Spinal cord (tissue), 10 donors: ENCODE data around the gene CATSPERD. TPM values are rescaled to one million over a fixed set of nuclear protein-coding genes. Genes with fewer than 3 reads are reported as not detected.

Experiments
- DNase-seq, 6 donors: peaks; one replicate each; pipeline versions ENCODE4 v3.0.0 to v3.0.0-alpha.2; 2013 to 2015; ENCODE audit warnings: low spot score in 6 of 6, low read depth in 4 of 6
- H3K27ac ChIP-seq: one replicate; pipeline ENCODE4 v1.5.1; 2013; ENCODE audit warnings: low read depth, low read length, control low read depth
- H3K27me3 ChIP-seq: one replicate; pipeline ENCODE4 v1.6.1; 2013; ENCODE audit warnings: low read length; ENCODE audit not compliant: control insufficient read depth, insufficient read depth
- H3K36me3 ChIP-seq: one replicate; pipeline ENCODE4 v1.6.1; 2013; ENCODE audit warnings: low read length; ENCODE audit not compliant: control insufficient read depth, insufficient read depth
- H3K4me1 ChIP-seq: one replicate; pipeline ENCODE4 v1.6.1; 2013; ENCODE audit warnings: low read length; ENCODE audit not compliant: control insufficient read depth, insufficient read depth
- H3K4me3 ChIP-seq: one replicate; pipeline ENCODE4 v1.5.1; 2013; ENCODE audit warnings: low read depth, low read length, control low read depth
- H3K9me3 ChIP-seq: one replicate; pipeline ENCODE4 v1.6.1; 2013; ENCODE audit warnings: low read length; ENCODE audit not compliant: control insufficient read depth, insufficient read depth
- WGBS: methylation state at CpG from one replicate; pipeline ENCODE4 v1.1.5; 2013; ENCODE audit warnings: missing lambda C conversion rate; ENCODE audit not compliant: insufficient coverage; 5-methylcytosine and 5-hydroxymethylcytosine counted together
- polyA plus RNA-seq, 2 donors: library from polyadenylated mRNA; unstranded; fragments of 120-200 nt; gene quantifications; one replicate each; pipeline ENCODE4 v1.2.1, GENCODE V29; 2013; ENCODE audit not compliant: insufficient read length in 2 of 2
- total RNA-seq, 2 donors: library from RNA; depleted of rRNA in 1 of 2; stranded (reverse); fragments of 120-200 nt in 1 of 2; fragments of >200 nt in 1 of 2; gene quantifications; one replicate each; pipeline versions ENCODE4 v1.2.3 to v1.2.4, GENCODE V29; 2013 to 2014
- donor health status: healthy.

CATSPERD gene
- total and polyA plus RNA-seq, 4 donors = 0.59 to 3.6 (median 2.8) TPM; not detected in 1

GRCh38 chr19:5792224-5792623, 71.8 kb downstream of the CATSPERD start:
- Histone ChIP-seq H3K27ac (no peak overlapping the region), H3K9me3 (no peaks in the 10 kb centered on the region), H3K27me3 (no peaks in the 10 kb centered on the region), H3K4me3 (no peak overlapping the region), H3K4me1 (peaks cover 21% of the 10 kb centered on the region), H3K36me3 (peaks cover 29% of the 10 kb centered on the region)
- 98% methylated on average over 12 of the region's 18 CpGs for WGBS
- DNase-seq = no peak

- Histone ChIP-seq H3K4me1 (peaks cover 21% of the 10 kb centered on the region), H3K36me3 (peaks cover 19% of the 10 kb centered on the region), H3K9me3 (no peaks in the 10 kb centered on the region), H3K4me3 (no peak overlapping the region), H3K27ac (no peak overlapping the region), H3K27me3 (no peaks in the 10 kb centered on the region)
- no peak for DNase-seq
- WGBS = 88% methylated on average over 2 of the region's 3 CpGs
These were observed 72.8 kb downstream of the CATSPERD start for GRCh38 chr19:5793188-5793587.

- no peaks in the 10 kb centered on the region for H3K36me3 ChIP-seq
- no peak overlapping the region for H3K27ac ChIP-seq
- no peaks in the 10 kb centered on the region for H3K9me3 ChIP-seq
- H3K27me3 ChIP-seq = no peaks in the 10 kb centered on the region
- H3K4me1 ChIP-seq = peaks cover 21% of the 10 kb centered on the region
- 100% methylated on average over 1 of the region's 7 CpGs for WGBS
- no peak overlapping the region for H3K4me3 ChIP-seq
- no peak for DNase-seq
These were observed 75.0 kb downstream of the CATSPERD start for GRCh38 chr19:5795382-5795919.

GRCh38 chr19:5798244-5798643, 77.8 kb downstream of the CATSPERD start:
- no peak overlapping the region for H3K4me3 ChIP-seq

GRCh38 chr19:5799247-5800241, 79.1 kb downstream of the CATSPERD start:
- Histone ChIP-seq H3K4me3 (no peak overlapping the region), H3K27ac (no peak overlapping the region), H3K9me3 (no peaks in the 10 kb centered on the region), H3K4me1 (peaks cover 31% of the 10 kb centered on the region), H3K27me3 (peaks cover 21% of the 10 kb centered on the region), H3K36me3 (no peaks in the 10 kb centered on the region)
- peak in 1 of 6 donors; percentile 38 for DNase-seq
- 58% methylated on average over 33 of the region's 37 CpGs for WGBS

More at GRCh38 chr19:5798244-5798643, 77.8 kb downstream of the CATSPERD start:
- Histone ChIP-seq H3K4me1 (peaks cover 23% of the 10 kb centered on the region), H3K27ac (no peak overlapping the region), H3K27me3 (peaks cover 8% of the 10 kb centered on the region), H3K36me3 (no peaks in the 10 kb centered on the region), H3K9me3 (no peaks in the 10 kb centered on the region)
- DNase-seq = no peak
- WGBS = 100% methylated on average over 1 of the region's 8 CpGs

GRCh38 chr19:5800361-5801270, 80.2 kb downstream of the CATSPERD start:
- 86% methylated on average over 12 of the region's 17 CpGs for WGBS
- Histone ChIP-seq H3K9me3 (no peaks in the 10 kb centered on the region), H3K27ac (no peak overlapping the region), H3K4me1 (peaks cover 36% of the 10 kb centered on the region), H3K4me3 (no peak overlapping the region), H3K36me3 (no peaks in the 10 kb centered on the region), H3K27me3 (peaks cover 27% of the 10 kb centered on the region)
- no peak for DNase-seq

- H3K9me3 ChIP-seq = no peaks in the 10 kb centered on the region
- peaks cover 41% of the 10 kb centered on the region for H3K4me1 ChIP-seq
- peaks cover 37% of the 10 kb centered on the region for H3K27me3 ChIP-seq
- peak in 3 of 6 donors; percentile 47 to 84 (median 79) for DNase-seq
- WGBS = 16% methylated on average over 25 of the region's 33 CpGs
- H3K27ac ChIP-seq = no peak overlapping the region
- no peak overlapping the region for H3K4me3 ChIP-seq
- H3K36me3 ChIP-seq = no peaks in the 10 kb centered on the region
These were observed 81.6 kb downstream of the CATSPERD start for GRCh38 chr19:5801796-5802619.

GRCh38 chr19:5803441-5803751, 83.0 kb downstream of the CATSPERD start:
- DNase-seq = no peak
- Histone ChIP-seq H3K36me3 (no peaks in the 10 kb centered on the region), H3K4me3 (peak overlapping the region; percentile 21), H3K9me3 (no peaks in the 10 kb centered on the region), H3K4me1 (peaks cover 41% of the 10 kb centered on the region), H3K27me3 (peaks cover 37% of the 10 kb centered on the region), H3K27ac (no peak overlapping the region)
- WGBS = 4% methylated on average over 7 of the region's 8 CpGs
